Ishikawa (cell line): Measurements from ENCODE around the gene NFIB.

ENCODE experiments used
- CEBPB ChIP-seq: IDR thresholded peaks from 2 replicates; pipeline ENCODE4 v1.6.1; 2012
- CREB1 ChIP-seq: IDR thresholded peaks from 2 replicates; pipeline ENCODE4 v1.6.1; 2012; ENCODE audit warnings: low read depth
- EGR1 ChIP-seq: IDR thresholded peaks from 2 replicates; pipeline ENCODE4 v1.6.1; 2012
- EP300 ChIP-seq: IDR thresholded peaks from 2 replicates; pipeline ENCODE4 v1.6.1; 2012; ENCODE audit warnings: borderline replicate concordance
- FOXM1 ChIP-seq: IDR thresholded peaks from 2 replicates; pipeline ENCODE4 v1.6.1; 2012; ENCODE audit warnings: low read depth, borderline replicate concordance
- NFIC ChIP-seq: IDR thresholded peaks from 2 replicates; pipeline ENCODE4 v1.6.1; 2012
- RAD21 ChIP-seq: IDR thresholded peaks from 2 replicates; pipeline ENCODE4 v1.6.1; 2012; ENCODE audit warnings: low read depth
- TAF1 ChIP-seq: IDR thresholded peaks from 2 replicates; pipeline ENCODE4 v1.6.1; 2012; ENCODE audit warnings: low read depth, mild to moderate bottlenecking
- TCF12 ChIP-seq: IDR thresholded peaks from 2 replicates; pipeline ENCODE4 v1.6.1; 2012; ENCODE audit warnings: low read depth
- TEAD4 ChIP-seq: IDR thresholded peaks from 2 replicates; pipeline ENCODE4 v1.6.1; 2012
- YY1 ChIP-seq: IDR thresholded peaks from 2 replicates; pipeline ENCODE4 v1.6.1; 2012; ENCODE audit warnings: low read depth
- ZBTB7A ChIP-seq: IDR thresholded peaks from 2 replicates; pipeline ENCODE4 v1.6.1; 2012; ENCODE audit warnings: low read depth
- TF ChIP-seq, protein P1 (sequence below): IDR thresholded peaks from 2 replicates; pipeline ENCODE4 v1.6.1; 2012; ENCODE audit warnings: low read depth, mild to moderate bottlenecking
- TF ChIP-seq, protein P2 (sequence below): IDR thresholded peaks from 2 replicates; pipeline ENCODE4 v1.6.1; 2012
- TF ChIP-seq, protein P3 (sequence below): IDR thresholded peaks from 2 replicates; pipeline ENCODE4 v1.6.1; 2012

NFIB gene

DNA sequence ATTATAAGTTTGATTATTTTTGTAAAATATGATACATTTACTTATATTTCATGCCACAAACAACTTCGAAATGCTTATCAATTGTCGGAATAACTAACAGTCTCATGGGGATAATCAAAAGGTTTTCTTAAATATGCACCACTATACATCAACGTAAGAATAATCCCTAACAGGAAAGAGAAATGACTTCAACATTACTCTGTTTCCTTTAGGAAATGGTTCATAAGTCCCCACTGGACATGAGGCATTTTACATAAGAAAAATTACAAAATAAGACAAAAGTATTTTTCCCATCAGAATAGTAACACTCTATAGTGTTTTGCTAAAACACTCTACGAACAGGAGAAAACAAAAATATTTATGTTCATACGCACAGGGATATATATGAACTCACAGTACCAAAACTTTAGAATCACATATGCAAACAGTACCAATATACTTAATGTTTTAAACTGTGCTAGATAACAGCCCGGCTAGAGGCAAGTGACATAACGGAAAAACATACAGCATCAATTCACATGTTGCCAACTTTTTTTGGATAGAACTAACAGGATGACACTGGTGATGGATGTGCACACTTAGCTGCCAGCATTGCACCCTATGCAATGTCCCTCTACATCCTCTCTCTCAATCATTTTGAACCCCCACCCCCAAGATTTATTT lies 120.5 kb downstream of the NFIB start:
- TF ChIP-seq CREB1 (no peak), CEBPB (no peak), EP300 (no peak), YY1 (no peak), NFIC (no peak), TCF12 (no peak), ZBTB7A (no peak)
- TF ChIP-seq, protein P1, sequence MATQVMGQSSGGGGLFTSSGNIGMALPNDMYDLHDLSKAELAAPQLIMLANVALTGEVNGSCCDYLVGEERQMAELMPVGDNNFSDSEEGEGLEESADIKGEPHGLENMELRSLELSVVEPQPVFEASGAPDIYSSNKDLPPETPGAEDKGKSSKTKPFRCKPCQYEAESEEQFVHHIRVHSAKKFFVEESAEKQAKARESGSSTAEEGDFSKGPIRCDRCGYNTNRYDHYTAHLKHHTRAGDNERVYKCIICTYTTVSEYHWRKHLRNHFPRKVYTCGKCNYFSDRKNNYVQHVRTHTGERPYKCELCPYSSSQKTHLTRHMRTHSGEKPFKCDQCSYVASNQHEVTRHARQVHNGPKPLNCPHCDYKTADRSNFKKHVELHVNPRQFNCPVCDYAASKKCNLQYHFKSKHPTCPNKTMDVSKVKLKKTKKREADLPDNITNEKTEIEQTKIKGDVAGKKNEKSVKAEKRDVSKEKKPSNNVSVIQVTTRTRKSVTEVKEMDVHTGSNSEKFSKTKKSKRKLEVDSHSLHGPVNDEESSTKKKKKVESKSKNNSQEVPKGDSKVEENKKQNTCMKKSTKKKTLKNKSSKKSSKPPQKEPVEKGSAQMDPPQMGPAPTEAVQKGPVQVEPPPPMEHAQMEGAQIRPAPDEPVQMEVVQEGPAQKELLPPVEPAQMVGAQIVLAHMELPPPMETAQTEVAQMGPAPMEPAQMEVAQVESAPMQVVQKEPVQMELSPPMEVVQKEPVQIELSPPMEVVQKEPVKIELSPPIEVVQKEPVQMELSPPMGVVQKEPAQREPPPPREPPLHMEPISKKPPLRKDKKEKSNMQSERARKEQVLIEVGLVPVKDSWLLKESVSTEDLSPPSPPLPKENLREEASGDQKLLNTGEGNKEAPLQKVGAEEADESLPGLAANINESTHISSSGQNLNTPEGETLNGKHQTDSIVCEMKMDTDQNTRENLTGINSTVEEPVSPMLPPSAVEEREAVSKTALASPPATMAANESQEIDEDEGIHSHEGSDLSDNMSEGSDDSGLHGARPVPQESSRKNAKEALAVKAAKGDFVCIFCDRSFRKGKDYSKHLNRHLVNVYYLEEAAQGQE = no peak
- TF ChIP-seq, protein P2, sequence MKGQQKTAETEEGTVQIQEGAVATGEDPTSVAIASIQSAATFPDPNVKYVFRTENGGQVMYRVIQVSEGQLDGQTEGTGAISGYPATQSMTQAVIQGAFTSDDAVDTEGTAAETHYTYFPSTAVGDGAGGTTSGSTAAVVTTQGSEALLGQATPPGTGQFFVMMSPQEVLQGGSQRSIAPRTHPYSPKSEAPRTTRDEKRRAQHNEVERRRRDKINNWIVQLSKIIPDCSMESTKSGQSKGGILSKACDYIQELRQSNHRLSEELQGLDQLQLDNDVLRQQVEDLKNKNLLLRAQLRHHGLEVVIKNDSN = no peak

DNA sequence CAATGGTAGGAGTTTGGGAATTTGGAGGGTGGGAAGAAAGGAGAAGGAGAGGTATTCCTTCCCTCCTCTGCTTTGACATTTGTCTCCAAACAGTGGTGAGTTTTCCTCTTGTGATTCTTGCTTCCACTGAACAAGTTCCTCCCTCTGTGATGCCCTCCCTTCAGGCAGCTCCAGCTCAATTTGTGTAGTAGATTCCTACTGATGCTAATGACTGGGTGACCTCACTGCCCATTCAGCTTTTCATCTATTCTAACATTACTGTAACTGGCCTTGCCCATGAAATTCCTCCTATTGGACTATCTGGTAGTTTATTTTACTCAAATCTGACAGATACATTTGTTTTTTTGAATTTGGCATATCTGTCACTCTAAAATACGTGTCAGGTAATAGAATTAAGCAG lies 121.4 kb downstream of the NFIB start:
- TF ChIP-seq CEBPB = no peak
- TF ChIP-seq CREB1 = no peak
- TF ChIP-seq, protein P1 = no peak
- TF ChIP-seq FOXM1 = no peak
- no peak for TF ChIP-seq TCF12
- no peak for TF ChIP-seq NFIC
- TF ChIP-seq, protein P3, sequence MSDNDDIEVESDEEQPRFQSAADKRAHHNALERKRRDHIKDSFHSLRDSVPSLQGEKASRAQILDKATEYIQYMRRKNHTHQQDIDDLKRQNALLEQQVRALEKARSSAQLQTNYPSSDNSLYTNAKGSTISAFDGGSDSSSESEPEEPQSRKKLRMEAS = no peak
- no peak for TF ChIP-seq EGR1
- TF ChIP-seq YY1 = no peak
- TF ChIP-seq ZBTB7A = no peak
- no peak for TF ChIP-seq RAD21
- TF ChIP-seq TEAD4 = no peak

DNA sequence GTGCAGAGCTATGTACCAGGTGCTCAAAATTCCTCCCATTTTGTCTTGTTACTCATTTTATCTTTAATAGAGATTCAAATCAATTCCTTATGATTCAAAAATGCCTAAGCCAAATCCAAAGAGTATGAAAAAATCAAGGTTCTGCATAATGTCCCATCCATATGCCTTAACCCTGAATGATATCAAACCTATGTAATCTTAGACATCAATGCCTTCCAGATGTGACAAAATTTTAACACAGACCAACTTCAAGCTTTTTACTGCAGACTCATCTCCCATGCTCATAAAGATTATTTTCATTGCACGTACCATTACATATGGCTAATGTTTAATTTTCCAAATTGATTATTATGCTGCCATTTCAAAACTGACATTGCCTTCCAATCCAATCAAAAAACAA lies 122.4 kb downstream of the NFIB start:
- TF ChIP-seq NFIC = no peak
- TF ChIP-seq YY1 = no peak
- TF ChIP-seq, protein P2 = no peak
- no peak for TF ChIP-seq TAF1
- no peak for TF ChIP-seq RAD21
- TF ChIP-seq, protein P3 = no peak
- TF ChIP-seq EP300 = no peak
- TF ChIP-seq, protein P1 = no peak
- no peak for TF ChIP-seq ZBTB7A

DNA sequence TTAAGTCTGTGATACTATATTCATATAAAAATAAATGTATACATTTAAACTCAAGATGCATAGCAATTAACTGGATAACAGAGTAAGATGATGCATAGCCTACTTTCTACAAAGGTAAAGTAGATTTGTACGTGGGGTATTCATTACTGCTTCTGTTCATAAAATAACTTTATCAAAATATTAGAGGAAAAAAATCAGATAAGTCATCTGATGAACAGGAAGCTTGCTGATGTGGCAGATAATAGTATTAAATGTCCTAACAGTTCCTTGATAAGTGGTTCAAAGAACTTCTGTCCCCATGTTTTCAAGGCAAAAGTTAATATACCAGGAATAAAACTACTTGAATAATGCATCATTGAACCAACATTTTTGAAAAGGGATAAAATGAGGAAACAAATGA lies 123.7 kb downstream of the NFIB start:
- TF ChIP-seq EP300 = no peak

DNA sequence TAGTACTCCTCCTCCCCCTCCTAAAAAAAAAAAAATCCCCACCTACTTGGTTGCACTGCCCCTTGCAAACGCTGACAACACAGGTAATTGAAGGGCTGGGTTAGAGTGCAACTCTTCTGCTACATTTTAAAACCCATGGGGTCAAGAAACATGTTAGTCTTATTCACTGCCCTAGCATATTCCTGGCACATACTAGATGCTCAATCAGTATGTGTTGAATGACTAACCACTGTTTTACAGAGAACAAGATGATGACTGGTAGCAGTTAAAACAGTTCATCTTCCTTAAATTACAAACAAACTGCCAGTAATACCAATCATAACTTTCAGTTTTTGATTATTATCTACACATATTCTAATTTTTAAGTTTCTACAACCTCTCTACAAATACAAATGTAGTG lies 124.4 kb downstream of the NFIB start:
- no peak for TF ChIP-seq TCF12
- no peak for TF ChIP-seq ZBTB7A
- TF ChIP-seq, protein P2 = no peak
- TF ChIP-seq EP300 = no peak
- no peak for TF ChIP-seq TEAD4
- TF ChIP-seq, protein P1 = no peak
- no peak for TF ChIP-seq NFIC
